NCI-H82 (cell line): ENCODE measurements around the gene PSMB3.
"Not testable (repeated sequence)": the region's sequence is repeated elsewhere in the genome, so short reads cannot be mapped to it uniquely, and the experiment has no call there.

Experiments
- DNase-seq: peaks from one replicate; lab custom pipeline; 2025; lab: John Stamatoyannopoulos, UW

The PSMB3 gene

DNA sequence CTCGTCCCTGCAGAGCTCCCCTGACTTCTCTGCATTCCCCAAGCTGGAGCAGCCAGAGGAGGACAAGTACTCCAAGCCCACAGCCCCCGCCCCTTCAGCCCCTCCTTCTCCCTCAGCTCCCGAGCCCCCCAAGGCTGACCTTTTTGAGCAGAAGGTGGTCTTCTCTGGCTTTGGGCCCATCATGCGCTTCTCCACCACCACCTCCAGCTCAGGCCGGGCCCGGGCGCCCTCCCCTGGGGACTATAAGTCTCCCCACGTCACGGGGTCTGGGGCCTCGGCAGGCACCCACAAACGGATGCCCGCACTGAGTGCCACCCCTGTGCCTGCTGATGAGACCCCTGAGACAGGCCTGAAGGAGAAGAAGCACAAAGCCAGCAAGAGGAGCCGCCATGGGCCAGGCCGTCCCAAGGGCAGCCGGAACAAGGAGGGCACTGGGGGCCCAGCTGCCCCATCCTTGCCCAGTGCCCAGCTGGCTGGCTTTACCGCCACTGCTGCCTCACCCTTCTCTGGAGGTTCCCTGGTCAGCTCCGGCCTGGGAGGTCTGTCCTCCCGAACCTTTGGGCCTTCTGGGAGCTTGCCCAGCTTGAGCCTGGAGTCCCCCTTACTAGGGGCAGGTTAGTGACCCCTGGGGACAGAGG is 36.1 kb upstream of the PSMB3 start:
- DNase-seq: no peak

- DNase-seq: no peak
Measured at GRCh38 chr17:38717139-38717745, 35.3 kb upstream of the PSMB3 start.

DNA sequence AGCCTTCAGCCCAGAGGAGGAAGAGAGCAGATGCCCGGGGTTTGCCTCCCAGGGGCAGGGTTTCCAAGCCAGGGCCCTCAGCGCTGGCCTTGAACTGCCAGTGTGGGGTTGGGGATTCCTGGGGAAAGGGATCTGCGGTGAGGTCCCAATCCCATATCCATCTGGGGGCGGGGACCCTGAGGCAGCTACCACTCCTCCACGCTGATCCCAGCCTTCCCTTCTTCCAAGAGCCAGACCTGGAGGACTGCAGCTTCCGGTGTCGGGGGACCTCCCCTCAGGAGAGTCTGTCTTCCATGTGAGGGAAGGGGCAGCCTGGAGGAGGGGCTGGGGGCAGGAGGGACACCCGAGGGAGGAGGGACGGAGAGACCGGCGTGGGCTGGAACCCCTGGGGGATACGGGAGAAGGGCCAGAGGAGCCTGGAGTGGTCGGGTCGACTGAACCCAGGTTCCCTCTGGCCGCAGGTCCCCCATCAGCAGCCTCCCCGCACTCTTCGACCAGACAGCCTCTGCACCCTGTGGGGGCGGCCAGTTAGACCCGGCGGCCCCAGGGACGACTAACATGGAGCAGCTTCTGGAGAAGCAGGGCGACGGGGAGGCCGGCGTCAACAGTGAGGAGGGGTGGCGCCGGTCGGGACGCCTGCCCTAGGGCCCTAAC is 33.1 kb upstream of the PSMB3 start:
- no peak for DNase-seq

DNA sequence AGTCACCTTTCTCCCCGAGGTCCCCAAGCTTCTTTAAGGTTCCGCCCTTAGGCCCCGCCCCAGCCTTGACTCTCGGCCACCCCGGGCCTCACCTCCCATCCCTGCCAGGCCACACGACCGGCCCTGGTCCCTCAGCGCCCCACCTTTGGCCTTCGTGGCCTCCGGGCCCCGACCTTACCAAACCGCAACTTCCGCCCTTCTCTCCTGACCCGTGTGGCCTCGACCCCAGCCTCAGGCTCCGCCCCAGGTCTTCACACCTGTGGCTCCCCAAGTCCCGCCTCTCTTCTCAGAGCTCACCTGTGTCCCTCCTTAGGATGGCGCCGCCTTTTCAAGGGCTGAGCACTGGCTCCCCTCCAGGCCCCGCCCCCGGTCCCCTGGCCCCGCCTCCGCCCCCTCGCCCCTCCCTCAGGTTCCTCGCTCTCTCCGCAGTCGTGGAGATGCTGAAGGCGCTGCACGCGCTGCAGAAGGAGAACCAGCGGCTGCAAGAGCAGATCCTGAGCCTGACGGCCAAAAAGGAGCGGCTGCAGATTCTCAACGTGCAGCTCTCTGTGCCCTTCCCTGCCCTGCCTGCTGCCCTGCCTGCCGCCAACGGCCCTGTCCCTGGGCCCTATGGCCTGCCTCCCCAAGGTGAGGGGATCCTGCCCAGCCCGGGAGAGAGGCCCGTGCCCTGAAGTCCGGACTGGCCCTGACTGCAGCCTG is 32.4 kb upstream of the PSMB3 start:
- no peak for DNase-seq

GRCh38 chr17:38720941-38721340 is 31.6 kb upstream of the PSMB3 start:
- no peak for DNase-seq

- no peak for DNase-seq
Measured at GRCh38 chr17:38721802-38722201, 30.7 kb upstream of the PSMB3 start.

- DNase-seq: no peak
Measured at GRCh38 chr17:38724337-38724988, 28.1 kb upstream of the PSMB3 start.

- DNase-seq: no peak
Measured at GRCh38 chr17:38725066-38725465, 27.5 kb upstream of the PSMB3 start.

DNA sequence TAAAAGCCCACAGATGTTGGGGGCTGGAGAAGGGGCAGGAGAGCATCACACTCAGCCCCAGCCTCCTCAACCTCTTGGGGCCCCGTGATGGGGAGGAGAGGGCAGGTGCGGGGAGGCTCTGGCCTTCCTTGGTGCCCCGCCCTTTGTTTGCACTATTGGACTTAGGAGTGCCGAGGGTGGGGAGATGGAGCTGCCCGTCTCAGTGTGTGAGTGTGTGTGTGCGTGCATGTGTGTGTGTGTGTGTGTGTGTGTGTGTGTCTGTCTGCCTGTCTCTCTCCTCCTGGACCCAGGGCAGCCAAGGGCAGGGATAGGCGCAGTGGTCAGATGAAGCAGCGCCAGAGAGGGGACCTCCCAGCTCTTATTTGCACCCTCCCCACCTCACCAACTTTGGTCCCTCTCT is 26.4 kb upstream of the PSMB3 start:
- not testable (repeated sequence) for DNase-seq

- DNase-seq: no peak
Measured at GRCh38 chr17:38727736-38728135, 24.8 kb upstream of the PSMB3 start.

DNA sequence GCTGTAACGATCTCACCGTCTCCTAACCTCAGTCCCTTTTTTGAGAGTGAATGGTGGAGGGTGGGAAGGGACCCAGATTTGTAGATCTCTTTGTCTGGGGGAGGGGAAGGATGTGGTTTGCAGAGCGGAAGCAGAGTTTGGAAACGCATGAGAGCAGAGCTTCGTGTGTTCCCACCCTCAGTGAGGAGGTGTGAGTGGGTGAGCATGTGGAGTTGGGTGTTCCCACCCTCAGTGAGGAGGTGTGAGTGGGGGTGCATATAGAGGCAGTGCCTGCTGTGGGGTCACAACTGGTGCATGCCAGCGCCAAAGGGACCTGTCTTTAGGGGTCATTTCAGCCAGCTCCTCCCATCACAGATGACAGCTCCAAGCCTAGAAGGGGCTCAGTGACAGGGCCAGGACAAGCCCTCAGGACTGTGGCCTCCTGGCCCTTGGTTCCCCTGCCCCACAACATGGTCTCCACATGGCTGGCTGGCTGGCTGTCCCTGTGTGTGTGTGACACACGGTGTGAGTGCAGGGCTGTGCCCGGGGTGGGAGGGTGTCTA is 24.2 kb upstream of the PSMB3 start:
- DNase-seq: no peak

- DNase-seq: no peak
Measured at GRCh38 chr17:38729368-38729885, 23.1 kb upstream of the PSMB3 start.

- peak; percentile 94 for DNase-seq
Measured at GRCh38 chr17:38729886-38730525, 22.5 kb upstream of the PSMB3 start, which contains the start of gene CISD3. TSS of gene CISD3 (plus strand) at chr17:38730341. CDS start at chr17:38730359, 18 bp downstream.

DNA sequence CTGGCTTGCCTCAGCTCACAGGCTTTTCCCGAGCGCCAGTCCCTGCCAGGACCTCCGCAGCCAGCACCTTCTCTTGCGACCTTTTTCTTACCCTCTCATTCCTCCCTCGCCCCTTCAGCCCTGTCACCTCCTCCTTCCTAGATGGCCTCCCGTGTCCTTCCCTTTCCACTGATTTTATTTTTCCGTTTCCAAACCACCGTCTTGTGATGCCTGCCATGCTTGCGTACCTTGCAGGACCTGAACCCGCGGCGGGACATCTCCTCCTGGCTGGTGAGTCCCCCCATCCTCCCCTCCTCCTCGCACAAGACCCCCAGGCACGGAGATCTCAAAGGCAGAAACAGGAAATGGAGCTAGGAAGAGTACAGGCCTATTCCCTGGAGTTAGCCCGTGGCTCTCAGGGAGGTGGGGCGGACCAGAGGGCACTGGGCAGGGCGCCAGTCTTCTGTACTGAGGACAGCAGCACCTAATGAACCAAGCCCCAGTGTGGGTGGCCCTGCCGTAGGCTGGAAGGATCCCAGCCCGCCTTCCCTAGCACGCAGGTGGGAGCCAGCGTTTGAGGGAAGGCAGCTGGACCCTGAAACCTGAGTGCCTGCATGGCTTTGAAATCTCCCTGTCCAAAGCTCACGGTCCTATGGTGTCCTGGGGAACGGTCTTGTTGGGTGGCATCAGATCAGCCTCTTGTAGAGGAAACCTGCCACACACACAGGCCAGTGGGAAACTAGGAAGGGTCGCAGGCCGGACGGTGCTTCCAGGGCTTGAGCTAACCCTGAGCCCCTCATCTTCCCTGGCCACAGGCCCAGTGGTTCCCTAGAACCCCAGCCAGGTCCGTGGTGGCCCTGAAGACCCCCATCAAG is 21.8 kb upstream of the PSMB3 start:
- DNase-seq: peak; percentile 73

DNA sequence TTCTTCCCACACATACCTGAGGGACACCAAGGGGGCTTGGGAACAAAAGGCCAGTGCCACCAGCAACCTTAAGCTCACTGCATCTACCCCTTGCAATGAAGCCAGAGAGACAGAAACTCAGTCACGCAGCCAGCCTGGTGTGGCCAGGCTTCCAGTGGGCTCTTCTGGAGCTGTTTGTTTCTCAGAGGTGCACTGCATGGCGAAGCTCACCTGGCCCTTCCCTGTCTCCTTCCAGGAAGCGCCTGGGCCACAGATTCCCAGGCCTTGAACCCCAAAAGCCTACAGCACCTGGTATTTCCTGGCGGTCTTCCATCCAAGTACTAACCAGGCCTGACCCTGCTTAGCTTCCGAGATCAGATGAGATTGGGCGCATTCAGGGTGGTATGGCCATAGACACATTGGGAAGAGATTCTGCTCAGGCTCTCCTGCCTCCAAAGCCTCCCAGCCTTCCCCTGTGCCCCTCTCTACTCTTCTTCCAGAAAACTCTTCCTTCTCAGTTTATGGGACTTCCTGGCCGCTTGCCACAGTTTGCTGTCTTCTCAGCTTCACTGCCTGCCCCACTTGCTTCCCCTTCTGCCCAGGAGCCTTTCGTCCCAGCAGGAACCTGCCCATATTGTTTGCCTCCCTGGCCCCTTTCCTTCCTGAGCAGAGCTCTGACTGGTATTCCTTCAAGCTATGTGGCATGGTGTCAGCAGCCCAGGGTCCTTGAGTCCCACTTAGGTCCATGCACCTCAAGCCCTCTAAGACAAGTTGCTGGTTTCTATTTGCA is 20.8 kb upstream of the PSMB3 start:
- no peak for DNase-seq

- no peak for DNase-seq
Measured at GRCh38 chr17:38732376-38733281, 19.9 kb upstream of the PSMB3 start.

DNA sequence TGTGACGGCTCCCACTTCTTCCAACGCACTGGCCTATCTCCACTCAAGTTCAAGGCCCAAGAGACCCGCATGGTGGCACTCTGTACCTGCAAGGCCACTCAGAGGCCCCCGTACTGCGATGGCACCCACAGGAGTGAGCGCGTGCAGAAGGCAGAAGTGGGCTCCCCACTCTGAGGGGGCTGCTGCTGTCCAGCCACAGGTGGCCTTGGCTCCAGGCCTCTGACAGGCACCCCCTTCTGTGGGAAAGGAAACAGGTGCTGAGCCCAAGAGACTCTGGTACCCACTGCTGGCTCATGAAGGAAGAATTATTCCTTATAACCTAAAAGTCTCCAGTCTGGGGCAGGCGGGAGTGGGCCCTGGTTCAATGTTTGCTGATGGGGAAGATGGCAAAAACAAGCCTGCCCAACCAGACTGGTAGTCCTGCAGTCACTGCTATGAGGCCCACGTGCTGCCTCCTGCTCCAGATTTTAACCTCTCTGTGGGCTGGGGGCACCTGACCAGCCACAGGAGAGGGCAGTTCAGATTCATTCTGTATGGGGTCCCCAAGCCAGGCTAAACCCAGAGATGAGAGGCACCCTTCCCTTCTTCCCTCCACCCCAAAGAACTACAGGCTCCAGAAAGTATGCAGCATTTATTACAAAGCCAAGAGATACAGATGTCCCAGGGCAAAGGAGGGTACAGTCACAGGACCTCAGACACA is 19.1 kb upstream of the PSMB3 start:
- DNase-seq: no peak
